Coronary artery (tissue), 2 donors: Measurements from ENCODE around the gene DDAH2.

Source experiments
- DNase-seq: peaks from one replicate; pipeline ENCODE4 v3.0.0-alpha.2; 2017; ENCODE audit warnings: low spot score
- H3K27ac ChIP-seq, 2 donors: fragments of 200-600 bp; sonication (generic); one replicate each; pipeline ENCODE4 v1.5.1; 2016 to 2019
- H3K4me3 ChIP-seq: fragments of 200-600 bp; sonication (generic); 2 replicates; pipeline ENCODE4 v1.5.1; 2016; ENCODE audit warnings: mild to moderate bottlenecking, moderate library complexity
- TF ChIP-seq, protein P1 (sequence below): fragments of 200-600 bp; sonication (generic); IDR thresholded peaks from one replicate; pipeline ENCODE4 v1.5.1; 2019; ENCODE audit warnings: antibody characterized with exemption

Gene DDAH2

DNA sequence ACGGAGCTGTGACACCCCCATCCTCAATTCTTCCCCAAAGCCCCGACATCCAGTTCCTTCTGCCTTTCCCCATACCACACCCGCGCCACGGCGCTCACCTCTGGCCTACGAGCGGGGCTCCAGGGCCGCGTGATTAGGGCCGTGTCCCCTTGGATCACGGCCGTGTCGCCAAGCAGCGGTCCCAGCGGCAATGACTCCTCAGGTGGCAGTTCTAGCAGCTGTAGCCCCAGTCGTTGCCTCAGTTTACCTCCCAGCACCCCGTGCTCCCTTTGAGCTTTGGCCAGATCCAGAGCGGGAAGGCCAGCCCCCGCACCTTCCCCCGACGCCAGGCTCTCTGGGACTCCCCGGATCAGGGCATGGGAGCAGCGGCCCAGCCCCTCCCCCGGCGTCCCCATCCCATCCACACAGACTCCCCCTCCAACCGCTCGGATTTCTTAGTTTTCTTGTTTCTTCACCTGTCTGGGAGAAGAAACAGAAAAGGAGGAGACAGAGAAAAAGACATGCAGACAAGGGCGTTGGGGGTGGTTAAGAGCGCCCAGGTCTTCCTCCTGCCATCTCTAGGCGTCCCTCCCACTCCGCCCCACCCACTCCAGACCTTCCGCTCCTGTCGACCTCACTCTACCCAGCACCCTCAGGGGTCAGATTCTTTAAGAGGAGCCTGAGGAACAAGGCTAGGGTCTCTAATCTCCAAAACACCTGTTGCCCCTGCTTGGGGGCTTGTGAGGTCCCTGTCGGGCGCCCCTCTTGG, at the start of gene DDAH2:
DDAH2 (minus strand) TSS at position 533 of the 748 bp plus-strand sequence; CDS start at position 395, 138 bp downstream.
- DNase-seq = no peak
- peak within 1 kb of the TSS; percentile 86 to 99 for H3K27ac ChIP-seq
- peak within 1 kb of the TSS; percentile 91 for H3K4me3 ChIP-seq
- TF ChIP-seq, protein P1, sequence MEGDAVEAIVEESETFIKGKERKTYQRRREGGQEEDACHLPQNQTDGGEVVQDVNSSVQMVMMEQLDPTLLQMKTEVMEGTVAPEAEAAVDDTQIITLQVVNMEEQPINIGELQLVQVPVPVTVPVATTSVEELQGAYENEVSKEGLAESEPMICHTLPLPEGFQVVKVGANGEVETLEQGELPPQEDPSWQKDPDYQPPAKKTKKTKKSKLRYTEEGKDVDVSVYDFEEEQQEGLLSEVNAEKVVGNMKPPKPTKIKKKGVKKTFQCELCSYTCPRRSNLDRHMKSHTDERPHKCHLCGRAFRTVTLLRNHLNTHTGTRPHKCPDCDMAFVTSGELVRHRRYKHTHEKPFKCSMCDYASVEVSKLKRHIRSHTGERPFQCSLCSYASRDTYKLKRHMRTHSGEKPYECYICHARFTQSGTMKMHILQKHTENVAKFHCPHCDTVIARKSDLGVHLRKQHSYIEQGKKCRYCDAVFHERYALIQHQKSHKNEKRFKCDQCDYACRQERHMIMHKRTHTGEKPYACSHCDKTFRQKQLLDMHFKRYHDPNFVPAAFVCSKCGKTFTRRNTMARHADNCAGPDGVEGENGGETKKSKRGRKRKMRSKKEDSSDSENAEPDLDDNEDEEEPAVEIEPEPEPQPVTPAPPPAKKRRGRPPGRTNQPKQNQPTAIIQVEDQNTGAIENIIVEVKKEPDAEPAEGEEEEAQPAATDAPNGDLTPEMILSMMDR = peak; percentile 25

- Histone ChIP-seq H3K4me3 (no peak overlapping the region), H3K27ac (no peak overlapping the region)
- DNase-seq = no peak
- TF ChIP-seq, protein P1 = no peak
These were observed 49.1 kb upstream of the DDAH2 start for GRCh38 chr6:31778193-31778592.

GRCh38 chr6:31777667-31778050, 48.6 kb upstream of the DDAH2 start:
- Histone ChIP-seq H3K4me3 (no peak overlapping the region), H3K27ac (no peak overlapping the region)
- TF ChIP-seq, protein P1 = no peak
- no peak for DNase-seq

DNA sequence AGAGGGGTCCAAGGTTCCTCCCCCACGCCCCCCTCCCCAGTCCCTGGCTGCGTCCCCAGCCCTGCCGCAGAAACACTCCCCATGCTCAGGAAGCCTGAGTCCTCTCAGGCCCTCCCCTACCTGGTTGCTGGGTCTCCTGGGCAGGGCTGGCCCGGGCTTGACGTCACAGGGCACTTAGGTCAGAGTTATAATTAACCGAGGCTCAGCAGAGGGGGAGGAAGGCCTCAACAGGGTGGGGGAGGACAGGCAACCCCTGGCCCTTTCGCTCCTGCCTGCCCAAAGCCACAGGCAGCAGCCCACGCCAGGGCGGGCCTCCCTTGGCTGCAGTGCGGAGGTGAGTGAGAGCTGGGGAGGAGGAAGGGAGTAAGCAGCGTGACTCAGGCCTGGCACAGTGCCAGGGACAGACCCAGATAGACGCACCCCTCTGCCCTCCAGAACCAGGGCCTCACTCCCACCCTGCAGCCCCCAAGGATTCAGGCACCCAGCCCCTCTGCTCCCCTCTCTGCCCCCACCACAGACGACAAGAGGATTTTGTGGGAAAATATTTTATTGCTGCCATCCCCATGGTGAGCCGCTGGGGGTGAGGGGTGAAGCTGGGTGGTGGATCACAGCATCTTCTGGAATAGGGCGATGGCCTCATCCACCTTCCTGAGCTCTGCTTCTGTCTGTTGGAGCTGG, 48.0 kb upstream of the DDAH2 start, which contains the start of gene VWA7:
VWA7 (minus strand) TSS at position 340 of the 678 bp plus-strand sequence. CDS start 549 bp downstream, outside the sequence.
- peak within 1 kb of the TSS; percentile 19 for H3K4me3 ChIP-seq
- TF ChIP-seq, protein P1 = no peak
- peak within 1 kb of the TSS in 1 of 2 donors; percentile 26 for H3K27ac ChIP-seq
- DNase-seq = no peak

DNA sequence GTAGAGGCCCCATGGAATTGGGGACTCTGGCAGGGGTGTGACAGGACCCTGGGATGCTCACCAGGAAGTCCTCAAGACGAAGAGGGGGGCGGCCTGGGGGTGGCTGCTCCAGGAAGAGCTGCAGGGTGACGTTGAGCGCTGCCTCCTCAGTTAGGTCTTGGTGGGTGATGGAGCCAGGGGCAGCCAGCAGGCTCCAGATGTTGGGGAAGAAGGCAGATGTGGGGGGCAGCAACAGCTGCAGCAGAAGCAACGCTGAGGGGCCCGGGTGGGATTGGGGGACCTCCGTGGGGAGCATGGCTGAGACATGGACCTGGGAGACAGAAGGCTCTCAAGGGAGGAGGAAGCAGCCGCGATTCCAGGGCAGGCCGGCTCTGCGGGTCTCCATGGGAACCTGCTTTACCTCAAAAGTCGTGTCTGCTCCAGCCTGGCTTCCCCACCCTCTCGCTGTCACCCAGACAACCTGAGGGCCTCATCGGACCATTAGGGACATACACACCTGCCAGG, 47.4 kb upstream of the DDAH2 start:
- Histone ChIP-seq H3K27ac (no peak overlapping the region), H3K4me3 (peak overlapping the region; percentile 19)
- DNase-seq = no peak
- TF ChIP-seq, protein P1 = no peak

- TF ChIP-seq, protein P1 = no peak
- H3K27ac ChIP-seq = no peak overlapping the region
- no peak overlapping the region for H3K4me3 ChIP-seq
- no peak for DNase-seq
These were observed 46.8 kb upstream of the DDAH2 start for GRCh38 chr6:31775633-31776484.
